WTC11 (cell line): Measurements from ENCODE around the gene TRPC3. TPM values are rescaled to one million over a fixed set of nuclear protein-coding genes. Genes with fewer than 3 reads are reported as not detected.
A peak's percentile ranks its signal among the peaks of the same experiment; 100 is the strongest.

Experiments used
- ATAC-seq: fragments of 200-7000 bp; cut with Tn5 transposase; 2 replicates; pipeline ENCODE4 v1.10.0; 2021; ENCODE audit warnings: mild to moderate bottlenecking, moderate library complexity
- CTCF ChIA-PET: fragments of 300-600 bp; sonication (Branson Sonifier 250); formaldehyde crosslinking; loops from one replicate; lab custom pipeline; 2021; ENCODE audit warnings: antibody characterized with exemption; lab: Charles Lee
- POLR2A ChIA-PET: fragments of 350-600 bp; sonication (Branson Sonifier 250); formaldehyde crosslinking; loops from one replicate; lab custom pipeline; 2021; ENCODE audit warnings: antibody characterized with exemption; lab: Charles Lee
- DNase-seq: peaks from one replicate; pipeline ENCODE4 v3.0.0; 2021; ENCODE audit warnings: low spot score
- H3K27ac Mint-ChIP-seq: 2 replicates; pipeline ENCODE4 v1.8.0; 2021; ENCODE audit warnings: mixed read lengths
- H3K27me3 Mint-ChIP-seq: 2 replicates; pipeline ENCODE4 v1.8.0; 2021; ENCODE audit warnings: low read depth, mild to moderate bottlenecking, moderate library complexity, mixed read lengths
- H3K36me3 Mint-ChIP-seq: 2 replicates; pipeline ENCODE4 v1.8.0; 2021; ENCODE audit warnings: mixed read lengths
- H3K4me1 Mint-ChIP-seq: 2 replicates; pipeline ENCODE4 v1.8.0; 2022; ENCODE audit warnings: mixed read lengths
- H3K4me3 Mint-ChIP-seq: 2 replicates; pipeline ENCODE4 v1.8.0; 2021; ENCODE audit warnings: mild to moderate bottlenecking, moderate library complexity, mixed read lengths
- H3K9me3 Mint-ChIP-seq: 2 replicates; pipeline ENCODE4 v1.8.0; 2021; ENCODE audit warnings: mixed read lengths
- AFF4 ChIP-seq: sonication (generic); formaldehyde crosslinking; IDR thresholded peaks from 2 replicates; pipeline ENCODE4 v1.8.1; 2023; ENCODE audit warnings: mild to moderate bottlenecking, missing genetic modification reagents, borderline replicate concordance
- ARID4B ChIP-seq: sonication (generic); formaldehyde crosslinking; IDR thresholded peaks from 2 replicates; pipeline ENCODE4 v1.8.0; 2023; ENCODE audit warnings: missing genetic modification reagents, mild to moderate bottlenecking, borderline replicate concordance
- CREM ChIP-seq: sonication (generic); formaldehyde crosslinking; IDR thresholded peaks from 2 replicates; pipeline ENCODE4 v1.8.1; 2022; ENCODE audit warnings: mild to moderate bottlenecking, missing genetic modification reagents, moderate library complexity
- ETV6 ChIP-seq: sonication (generic); formaldehyde crosslinking; IDR thresholded peaks from 2 replicates; pipeline ENCODE4 v1.8.1; 2022; ENCODE audit warnings: mild to moderate bottlenecking, missing genetic modification reagents
- FOXJ3 ChIP-seq: sonication (generic); formaldehyde crosslinking; IDR thresholded peaks from 2 replicates; pipeline ENCODE4 v1.9.0; 2021; ENCODE audit warnings: missing genetic modification reagents, mild to moderate bottlenecking, borderline replicate concordance
- GABPB1 ChIP-seq: sonication (generic); formaldehyde crosslinking; IDR thresholded peaks from 2 replicates; pipeline ENCODE4 v1.8.1; 2023; ENCODE audit warnings: mild to moderate bottlenecking, missing genetic modification reagents
- GRHL2 ChIP-seq: fragments of 250-450 bp; sonication (Bioruptor Pico); IDR thresholded peaks from 2 replicates; pipeline ENCODE4 v1.8.0; 2022; ENCODE audit warnings: mild to moderate bottlenecking, moderate library complexity; ENCODE audit not compliant: insufficient replicate concordance, severe bottlenecking
- GTF2I ChIP-seq: fragments of 250-450 bp; sonication (Bioruptor Pico); conservative IDR thresholded peaks from 2 replicates; pipeline ENCODE4 v1.4.0; 2021; ENCODE audit warnings: mild to moderate bottlenecking
- MXD4 ChIP-seq: fragments of 250-450 bp; sonication (Bioruptor Pico); IDR thresholded peaks from 2 replicates; pipeline ENCODE4 v1.8.0; 2021; ENCODE audit warnings: mild to moderate bottlenecking, moderate library complexity, borderline replicate concordance
- NFYB ChIP-seq: sonication (generic); formaldehyde crosslinking; conservative IDR thresholded peaks from 2 replicates; pipeline ENCODE4 v1.8.0; 2022; ENCODE audit warnings: low read depth, missing genetic modification reagents
- NR2C2 ChIP-seq: sonication (generic); formaldehyde crosslinking; IDR thresholded peaks from 2 replicates; pipeline ENCODE4 v1.8.0; 2022; ENCODE audit warnings: mild to moderate bottlenecking, missing genetic modification reagents
- SOX15 ChIP-seq: fragments of 250-450 bp; sonication (Bioruptor Pico); IDR thresholded peaks from 2 replicates; pipeline ENCODE4 v1.9.0; 2021; ENCODE audit warnings: mild to moderate bottlenecking
- ZNF219 ChIP-seq: sonication (generic); formaldehyde crosslinking; IDR thresholded peaks from 2 replicates; pipeline ENCODE4 v1.8.0; 2023; ENCODE audit warnings: missing genetic modification reagents, mild to moderate bottlenecking, borderline replicate concordance
- total RNA-seq: library from RNA; stranded (reverse); gene quantifications from 3 replicates; pipeline ENCODE4 v1.2.3, GENCODE V29; 2021
- TF ChIP-seq, protein P1 (sequence below): fragments of 250-450 bp; sonication (Bioruptor Pico); IDR thresholded peaks from 2 replicates; pipeline ENCODE4 v1.9.0; 2021; ENCODE audit warnings: mild to moderate bottlenecking

Gene TRPC3
- total RNA-seq, 1 experiment from 2014 or later: 0.26 TPM

DNA sequence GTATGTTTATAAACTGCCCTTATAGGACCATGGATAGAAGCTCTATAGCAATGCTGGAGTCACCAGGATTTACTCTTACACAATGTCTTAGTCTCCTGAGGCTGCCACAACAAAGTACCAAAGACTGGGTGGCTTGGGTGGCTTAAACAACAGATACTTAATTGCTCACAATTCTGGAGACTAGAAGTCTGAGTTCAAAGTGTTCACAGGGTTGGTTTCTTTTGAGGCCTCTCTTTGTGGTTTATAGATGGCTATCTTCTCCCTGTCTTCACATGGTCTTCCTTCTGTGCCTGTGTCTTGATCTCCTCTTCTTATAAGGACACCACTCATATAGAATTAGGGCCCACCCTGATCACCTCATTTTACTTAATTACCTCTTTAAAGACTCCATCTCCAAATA lies 2.0 kb upstream of the TRPC3 start (continued):
- TF ChIP-seq ZNF219 (no peak), SOX15 (no peak), MXD4 (CRISPR knock-in tag) (no peak), CREM (CRISPR knock-in tag) (no peak)

GRCh38 chr4:121952290-121952689 lies 430 bp upstream of the TRPC3 start:
- CTCF ChIA-PET: no interaction called here
- Mint-ChIP-seq H3K36me3 (no peaks in the 10 kb centered on the region), H3K9me3 (no peaks in the 10 kb centered on the region), H3K27ac (no peak overlapping the region), H3K4me1 (peaks cover 8% of the 10 kb centered on the region), H3K27me3 (peaks cover 93% of the 10 kb centered on the region), H3K4me3 (peak overlapping the region; percentile 63)
- POLR2A ChIA-PET: interaction anchor here (0.6 kb wide), 1 partner anchor 496 kb away, joined by 3 read pairs; no protein-coding TSS in a partner anchor
- DNase-seq (no peak), ATAC-seq (no peak)
- no peak for TF ChIP-seq GABPB1 (CRISPR knock-in tag)
- no peak for TF ChIP-seq NR2C2 (CRISPR knock-in tag)
- TF ChIP-seq NFYB: no peak
- TF ChIP-seq AFF4 (CRISPR knock-in tag): no peak
- TF ChIP-seq ETV6: no peak
- TF ChIP-seq GTF2I: no peak
- no peak for TF ChIP-seq FOXJ3 (CRISPR knock-in tag)
- no peak for TF ChIP-seq ARID4B
- TF ChIP-seq, protein P1, sequence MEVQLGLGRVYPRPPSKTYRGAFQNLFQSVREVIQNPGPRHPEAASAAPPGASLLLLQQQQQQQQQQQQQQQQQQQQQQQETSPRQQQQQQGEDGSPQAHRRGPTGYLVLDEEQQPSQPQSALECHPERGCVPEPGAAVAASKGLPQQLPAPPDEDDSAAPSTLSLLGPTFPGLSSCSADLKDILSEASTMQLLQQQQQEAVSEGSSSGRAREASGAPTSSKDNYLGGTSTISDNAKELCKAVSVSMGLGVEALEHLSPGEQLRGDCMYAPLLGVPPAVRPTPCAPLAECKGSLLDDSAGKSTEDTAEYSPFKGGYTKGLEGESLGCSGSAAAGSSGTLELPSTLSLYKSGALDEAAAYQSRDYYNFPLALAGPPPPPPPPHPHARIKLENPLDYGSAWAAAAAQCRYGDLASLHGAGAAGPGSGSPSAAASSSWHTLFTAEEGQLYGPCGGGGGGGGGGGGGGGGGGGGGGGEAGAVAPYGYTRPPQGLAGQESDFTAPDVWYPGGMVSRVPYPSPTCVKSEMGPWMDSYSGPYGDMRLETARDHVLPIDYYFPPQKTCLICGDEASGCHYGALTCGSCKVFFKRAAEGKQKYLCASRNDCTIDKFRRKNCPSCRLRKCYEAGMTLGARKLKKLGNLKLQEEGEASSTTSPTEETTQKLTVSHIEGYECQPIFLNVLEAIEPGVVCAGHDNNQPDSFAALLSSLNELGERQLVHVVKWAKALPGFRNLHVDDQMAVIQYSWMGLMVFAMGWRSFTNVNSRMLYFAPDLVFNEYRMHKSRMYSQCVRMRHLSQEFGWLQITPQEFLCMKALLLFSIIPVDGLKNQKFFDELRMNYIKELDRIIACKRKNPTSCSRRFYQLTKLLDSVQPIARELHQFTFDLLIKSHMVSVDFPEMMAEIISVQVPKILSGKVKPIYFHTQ (CRISPR knock-in tag): no peak
- TF ChIP-seq GRHL2: no peak
